Eye (tissue), 1 donor: Measurements from ENCODE around the gene CT47B1.
"Not testable (repeated sequence)": the region's sequence is repeated elsewhere in the genome, so short reads cannot be mapped to it uniquely, and the experiment has no call there.

ENCODE experiments used
- DNase-seq: peaks from one replicate; pipeline ENCODE4 v3.0.0-alpha.2; 2015

CT47B1 gene

DNA sequence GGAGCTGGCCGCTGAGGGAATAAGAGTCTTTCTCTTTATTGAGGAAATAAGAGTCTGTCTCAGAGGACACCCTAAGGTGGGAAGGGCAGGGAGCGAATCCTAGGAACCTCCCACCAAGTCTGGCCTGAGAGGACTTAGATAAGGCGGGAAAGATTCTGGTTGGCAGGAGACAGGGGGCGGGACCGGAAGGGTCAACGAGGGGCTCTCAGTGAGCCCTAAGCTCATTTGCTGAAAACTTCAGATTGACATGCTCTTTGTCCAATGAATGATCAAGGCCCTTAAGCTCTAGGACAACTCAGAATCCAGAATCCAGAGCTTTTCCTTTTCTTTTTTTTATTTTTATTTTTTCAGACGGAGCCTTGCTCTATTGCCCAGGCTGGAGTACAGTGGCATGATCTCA lies at the start of gene CT47B1:
CT47B1 (minus strand) TSS at position 101 of the 400 bp plus-strand sequence. CDS start 196 bp downstream, outside the sequence.
- not testable (repeated sequence) for DNase-seq

DNA sequence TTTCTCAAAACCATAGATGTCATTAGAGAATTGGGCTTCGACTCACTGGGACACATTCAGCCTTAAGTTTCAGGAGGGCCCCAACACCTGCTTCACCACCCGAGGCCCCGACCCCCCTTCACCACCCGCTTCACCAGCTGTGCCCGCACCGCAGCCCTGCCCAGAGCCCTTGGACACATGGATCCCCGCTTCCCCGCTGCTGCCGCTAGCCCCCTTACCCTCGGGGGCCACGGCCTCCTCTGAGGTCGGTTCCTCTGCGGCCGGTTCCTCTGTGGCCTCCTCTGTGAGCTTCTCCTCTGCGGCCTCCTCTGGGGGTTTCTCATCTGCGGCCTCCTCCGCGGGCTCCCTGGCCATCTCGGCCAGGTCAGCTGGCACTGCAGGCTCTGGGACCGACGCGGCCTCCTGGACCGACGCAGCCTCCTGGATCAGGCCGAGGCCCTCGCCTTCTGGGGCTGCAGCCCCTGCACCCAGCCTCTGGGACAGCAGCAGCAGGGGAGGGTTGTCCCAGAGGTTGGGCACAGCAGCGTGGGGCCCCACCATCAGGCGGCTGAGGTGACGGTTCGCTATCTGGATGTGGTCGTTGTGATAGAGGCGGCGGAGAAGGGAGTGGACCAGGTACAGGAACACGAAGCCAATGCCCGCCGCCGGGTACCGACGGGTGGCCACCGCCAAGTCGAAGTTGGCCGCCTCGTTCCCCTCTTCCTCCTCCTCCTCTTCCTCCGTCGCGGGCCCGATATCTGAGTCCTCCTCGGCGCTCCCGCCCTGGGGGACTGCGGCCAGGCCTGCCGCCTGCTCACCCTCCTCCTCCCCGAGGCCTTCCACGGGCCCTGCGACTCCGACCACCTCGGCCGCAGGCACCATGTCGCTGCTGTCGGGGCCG lies 748 bp downstream of the CT47B1 start:
- DNase-seq = no peak

DNA sequence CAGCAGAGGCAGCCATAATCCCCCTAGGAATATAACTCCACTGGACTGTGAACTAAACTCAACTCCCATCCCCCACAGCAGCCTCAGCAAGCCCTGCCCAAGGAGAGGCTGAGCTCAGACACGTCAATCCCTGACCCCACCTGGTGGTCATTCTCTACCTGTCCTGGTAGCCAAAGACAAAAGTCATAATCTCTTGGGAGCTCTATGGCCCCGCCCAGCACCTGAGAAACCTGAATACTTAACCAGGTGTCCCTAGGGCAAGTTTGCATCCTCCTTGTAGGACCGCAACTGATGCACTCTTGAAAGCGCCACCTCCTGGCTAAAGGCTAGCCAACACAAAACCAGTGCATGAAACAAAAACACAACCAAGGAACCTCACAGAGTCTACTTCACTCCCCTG lies 18.4 kb downstream of the CT47B1 start:
- no peak for DNase-seq

DNA sequence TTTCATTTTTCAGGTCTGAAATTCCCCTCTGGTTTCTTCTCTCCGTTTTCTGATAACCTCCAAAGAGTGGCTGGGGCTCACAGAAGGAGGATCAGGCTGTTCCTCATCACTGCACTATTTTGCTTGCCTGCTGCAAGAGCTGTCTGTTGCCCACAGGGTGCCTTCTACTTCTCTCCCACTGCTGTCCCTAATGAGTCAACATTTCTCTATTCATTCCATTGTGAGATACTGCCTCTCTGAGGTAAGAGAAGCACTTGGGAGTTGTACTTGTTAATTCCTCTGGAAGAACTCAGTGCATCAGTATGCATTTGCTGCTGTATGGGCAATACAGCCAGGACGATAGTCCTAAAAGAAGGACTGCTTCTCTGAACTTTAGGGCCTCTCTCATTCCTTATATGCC lies 34.8 kb downstream of the CT47B1 start:
- no peak for DNase-seq

DNA sequence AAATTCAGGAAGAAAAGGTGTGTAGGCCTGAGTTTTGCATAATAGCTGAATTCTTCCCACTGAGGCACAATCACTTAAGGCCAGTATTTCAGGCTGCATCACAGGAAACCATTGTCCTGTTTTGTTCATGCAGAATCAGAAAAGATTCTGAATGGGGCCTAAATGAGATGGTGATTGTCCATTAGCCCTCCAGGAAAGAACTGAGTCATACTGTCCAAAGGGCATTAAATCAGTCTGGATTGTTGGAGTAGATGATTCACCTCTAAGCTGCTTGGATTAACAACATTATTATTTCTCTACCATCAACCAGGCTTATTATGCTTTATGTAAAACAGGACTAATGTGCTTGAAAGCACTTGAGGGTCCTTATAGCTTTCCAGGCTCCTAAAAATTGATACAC lies 36.2 kb downstream of the CT47B1 start:
- no peak for DNase-seq

DNA sequence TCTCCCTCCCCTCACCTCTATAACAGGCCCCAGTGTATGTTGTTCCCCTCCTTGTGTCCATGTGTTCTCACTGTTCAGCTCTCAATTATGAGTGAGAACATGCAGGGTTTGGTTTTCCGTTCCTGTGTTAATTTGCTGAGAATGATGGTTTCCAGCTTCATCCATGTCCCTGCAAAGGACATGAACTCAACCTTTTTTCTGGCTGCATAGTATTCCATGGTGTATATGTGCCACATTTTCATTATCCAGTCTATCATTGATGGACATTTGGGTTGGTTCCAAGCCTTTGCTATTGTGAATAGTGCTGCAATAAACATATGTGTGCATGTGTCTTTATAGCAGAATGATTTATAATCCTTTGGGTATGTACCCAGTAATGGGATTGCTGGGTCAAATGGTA lies 48.5 kb downstream of the CT47B1 start:
- DNase-seq = not testable (repeated sequence)

DNA sequence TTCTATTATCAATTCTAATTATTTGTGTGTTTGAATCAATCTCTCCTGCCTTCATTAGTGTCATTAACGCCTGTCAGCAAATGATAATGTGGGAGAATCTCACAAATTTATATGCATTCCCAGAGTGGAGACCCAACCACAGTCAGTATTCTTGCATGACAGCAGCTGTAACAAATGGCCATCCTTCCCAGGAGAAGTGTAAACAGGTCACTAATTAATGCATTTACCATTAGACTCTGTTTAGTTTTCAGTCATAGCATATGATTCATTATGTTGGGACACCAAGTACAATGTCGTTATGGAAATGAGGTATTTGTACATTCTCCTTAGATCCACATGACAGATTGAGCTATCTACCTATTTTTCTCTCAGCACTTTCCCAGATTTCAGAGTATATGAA lies 50.5 kb downstream of the CT47B1 start:
- no peak for DNase-seq

DNA sequence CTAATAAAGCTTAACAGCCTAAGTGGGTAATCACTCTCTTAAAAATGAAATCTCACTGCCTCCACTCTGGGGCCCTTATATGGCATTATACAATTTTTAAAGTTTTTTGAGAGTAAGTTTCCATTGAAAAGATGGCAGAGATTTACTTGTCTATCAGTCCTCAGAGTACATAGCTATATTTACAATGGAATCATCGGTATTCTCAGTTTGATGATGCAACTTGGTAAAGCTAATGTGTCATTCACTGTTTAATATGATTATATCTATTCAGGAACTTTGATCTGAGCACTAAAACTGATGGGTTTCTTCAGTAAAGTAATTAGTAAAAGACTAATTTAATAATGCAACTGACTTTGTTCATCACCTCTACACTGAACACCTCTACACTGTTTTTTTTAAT lies 51.6 kb downstream of the CT47B1 start:
- DNase-seq = no peak

DNA sequence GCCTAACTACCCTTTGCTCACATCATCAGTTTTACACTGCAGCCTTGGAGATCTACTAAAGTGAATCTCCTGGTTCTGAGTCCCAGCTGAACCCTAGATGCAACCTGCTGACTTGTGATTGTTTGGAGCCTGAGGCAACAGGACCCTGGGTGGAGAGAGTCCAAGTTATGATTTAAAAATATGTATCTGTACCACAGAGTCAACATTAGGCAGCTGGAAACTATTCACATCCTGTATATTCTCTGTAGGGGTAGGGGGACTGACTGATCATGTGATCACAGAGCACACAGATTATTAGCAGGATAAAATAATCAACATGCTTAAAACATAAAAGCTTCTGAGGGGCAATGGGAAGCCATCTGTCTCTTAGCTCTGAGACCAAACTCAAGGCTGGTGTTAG lies 52.1 kb downstream of the CT47B1 start:
- DNase-seq = no peak
